ENCODE data around the gene GPR137. TPM values are rescaled to one million over a fixed set of nuclear protein-coding genes. Genes with fewer than 3 reads are reported as not detected.

Gene GPR137
- total and polyA plus RNA-seq, 9 of the 15 experiments (the other 6 are each of a cell fraction or from before 2014, with no cell fraction given), result 0.32 to 26.7 (median 10.7) TPM

DNA sequence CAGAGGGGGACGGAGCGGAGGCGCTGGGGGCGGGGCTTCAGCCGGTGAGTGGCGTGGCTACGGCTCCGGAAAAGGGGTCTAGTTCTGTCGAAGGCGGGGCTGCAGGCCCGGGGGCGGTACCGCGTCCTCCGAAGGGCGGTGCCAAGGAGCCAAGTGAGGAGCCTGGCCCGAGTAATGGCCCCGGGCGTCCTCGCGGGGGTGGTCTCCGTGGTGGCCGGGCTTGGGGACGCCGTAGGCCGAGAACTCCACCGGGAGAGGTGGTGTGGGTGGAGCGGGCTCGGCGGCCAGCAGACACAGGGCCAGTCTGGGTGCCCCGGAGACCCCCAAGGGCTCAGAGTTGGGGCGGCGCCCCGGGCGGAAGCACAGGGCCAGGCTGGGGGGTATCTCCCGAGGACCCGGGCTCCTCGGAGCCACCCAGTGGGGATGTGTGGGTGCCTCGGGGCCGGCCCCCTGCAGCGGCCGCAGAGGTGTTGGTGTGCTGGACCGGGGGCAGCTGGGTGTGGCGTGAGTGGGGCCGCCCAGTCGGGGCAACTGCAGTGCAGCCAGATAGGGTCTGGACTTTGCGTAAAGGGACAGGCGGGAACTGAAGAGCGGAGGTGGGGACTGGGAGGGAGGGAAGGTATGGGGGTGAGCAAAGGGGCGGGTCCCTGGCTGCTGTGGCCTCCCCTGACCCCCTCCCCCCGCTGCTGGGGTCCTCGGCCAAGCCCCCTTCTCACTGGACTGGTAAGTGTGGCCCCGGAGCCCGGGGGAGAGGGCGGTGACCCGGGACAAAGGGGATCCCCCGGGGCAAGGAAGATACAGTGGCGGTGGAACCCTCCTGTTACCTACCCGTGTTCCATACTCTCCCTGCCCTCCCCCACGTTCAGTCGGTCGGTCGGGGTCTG lies 43.9 kb upstream of the GPR137 start (continued):
- TF ChIP-seq, protein P1, sequence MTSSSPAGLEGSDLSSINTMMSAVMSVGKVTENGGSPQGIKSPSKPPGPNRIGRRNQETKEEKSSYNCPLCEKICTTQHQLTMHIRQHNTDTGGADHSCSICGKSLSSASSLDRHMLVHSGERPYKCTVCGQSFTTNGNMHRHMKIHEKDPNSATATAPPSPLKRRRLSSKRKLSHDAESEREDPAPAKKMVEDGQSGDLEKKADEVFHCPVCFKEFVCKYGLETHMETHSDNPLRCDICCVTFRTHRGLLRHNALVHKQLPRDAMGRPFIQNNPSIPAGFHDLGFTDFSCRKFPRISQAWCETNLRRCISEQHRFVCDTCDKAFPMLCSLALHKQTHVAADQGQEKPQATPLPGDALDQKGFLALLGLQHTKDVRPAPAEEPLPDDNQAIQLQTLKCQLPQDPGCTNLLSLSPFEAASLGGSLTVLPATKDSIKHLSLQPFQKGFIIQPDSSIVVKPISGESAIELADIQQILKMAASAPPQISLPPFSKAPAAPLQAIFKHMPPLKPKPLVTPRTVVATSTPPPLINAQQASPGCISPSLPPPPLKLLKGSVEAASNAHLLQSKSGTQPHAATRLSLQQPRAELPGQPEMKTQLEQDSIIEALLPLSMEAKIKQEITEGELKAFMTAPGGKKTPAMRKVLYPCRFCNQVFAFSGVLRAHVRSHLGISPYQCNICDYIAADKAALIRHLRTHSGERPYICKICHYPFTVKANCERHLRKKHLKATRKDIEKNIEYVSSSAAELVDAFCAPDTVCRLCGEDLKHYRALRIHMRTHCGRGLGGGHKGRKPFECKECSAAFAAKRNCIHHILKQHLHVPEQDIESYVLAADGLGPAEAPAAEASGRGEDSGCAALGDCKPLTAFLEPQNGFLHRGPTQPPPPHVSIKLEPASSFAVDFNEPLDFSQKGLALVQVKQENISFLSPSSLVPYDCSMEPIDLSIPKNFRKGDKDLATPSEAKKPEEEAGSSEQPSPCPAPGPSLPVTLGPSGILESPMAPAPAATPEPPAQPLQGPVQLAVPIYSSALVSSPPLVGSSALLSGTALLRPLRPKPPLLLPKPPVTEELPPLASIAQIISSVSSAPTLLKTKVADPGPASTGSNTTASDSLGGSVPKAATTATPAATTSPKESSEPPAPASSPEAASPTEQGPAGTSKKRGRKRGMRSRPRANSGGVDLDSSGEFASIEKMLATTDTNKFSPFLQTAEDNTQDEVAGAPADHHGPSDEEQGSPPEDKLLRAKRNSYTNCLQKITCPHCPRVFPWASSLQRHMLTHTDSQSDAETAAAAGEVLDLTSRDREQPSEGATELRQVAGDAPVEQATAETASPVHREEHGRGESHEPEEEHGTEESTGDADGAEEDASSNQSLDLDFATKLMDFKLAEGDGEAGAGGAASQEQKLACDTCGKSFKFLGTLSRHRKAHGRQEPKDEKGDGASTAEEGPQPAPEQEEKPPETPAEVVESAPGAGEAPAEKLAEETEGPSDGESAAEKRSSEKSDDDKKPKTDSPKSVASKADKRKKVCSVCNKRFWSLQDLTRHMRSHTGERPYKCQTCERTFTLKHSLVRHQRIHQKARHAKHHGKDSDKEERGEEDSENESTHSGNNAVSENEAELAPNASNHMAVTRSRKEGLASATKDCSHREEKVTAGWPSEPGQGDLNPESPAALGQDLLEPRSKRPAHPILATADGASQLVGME (CRISPR knock-in tag; IDR thresholded peaks at IDR 0.05), result no peak; the same call in 1 of the 2 replicates
